CD14-positive monocyte (primary cell): Measurements from ENCODE around the gene CAMTA1. TPM values are rescaled to one million over a fixed set of nuclear protein-coding genes. Genes with fewer than 3 reads are reported as not detected.

Experiments used
- DNase-seq, 3 donors: peaks; one replicate each; pipeline ENCODE4 v3.0.0-alpha.2; 2011 to 2022
- H2AFZ ChIP-seq: 2 replicates; pipeline ENCODE4 v1.6.0; 2012; ENCODE audit warnings: mild to moderate bottlenecking, low read depth, low read length, inconsistent platforms; ENCODE audit not compliant: insufficient read depth, poor library complexity, severe bottlenecking
- H3K27ac ChIP-seq, 2 donors: 1 replicate in 1 of 2; 2 replicates in 1 of 2; pipeline ENCODE4 v1.5.1; 2012 to 2013; ENCODE audit warnings: low read length in 2 of 2, control low read depth in 1 of 2, inconsistent platforms in 1 of 2, low read depth in 1 of 2, mild to moderate bottlenecking in 1 of 2
- H3K27me3 ChIP-seq, 2 donors: one replicate each; pipeline versions ENCODE4 v1.6.0 to v1.6.1; 2011 to 2013; ENCODE audit warnings: low read length in 2 of 2; ENCODE audit not compliant: control insufficient read depth in 2 of 2, insufficient read depth in 2 of 2
- H3K36me3 ChIP-seq, 2 donors: replicated peaks in 1 of 2; 1 replicate in 1 of 2; 2 replicates in 1 of 2; pipeline versions ENCODE4 v1.5.1 to v1.6.1; 2012 to 2013; ENCODE audit warnings: low read length in 2 of 2, control low read depth in 1 of 2, inconsistent platforms in 1 of 2, mild to moderate bottlenecking in 1 of 2; ENCODE audit not compliant: insufficient read depth in 2 of 2, control insufficient read depth in 1 of 2
- H3K4me1 ChIP-seq, 2 donors: 1 replicate in 1 of 2; 2 replicates in 1 of 2; pipeline versions ENCODE4 v1.5.1 to v1.6.1; 2012 to 2013; ENCODE audit warnings: low read length in 2 of 2, control low read depth in 1 of 2, inconsistent platforms in 1 of 2, mild to moderate bottlenecking in 1 of 2, moderate library complexity in 1 of 2; ENCODE audit not compliant: insufficient read depth in 2 of 2, control insufficient read depth in 1 of 2
- H3K4me2 ChIP-seq: replicated peaks from 2 replicates; pipeline ENCODE3; 2012; ENCODE audit warnings: low read length, moderate library complexity, mild to moderate bottlenecking; ENCODE audit not compliant: poor library complexity, severe bottlenecking; ENCODE audit errors: extremely low read depth
- H3K4me3 ChIP-seq, 3 experiments: fragments of 200-600 bp in 1 of 3; sonication (generic) in 1 of 3; replicated peaks in 1 of 3; 1 replicate in 2 of 3; 2 replicates in 1 of 3; pipeline ENCODE4 v1.5.1; 2011 to 2013; ENCODE audit warnings: low read length in 3 of 3, mild to moderate bottlenecking in 3 of 3, control low read depth in 2 of 3, low read depth in 2 of 3, inconsistent platforms in 1 of 3, moderate library complexity in 1 of 3
- H3K79me2 ChIP-seq: 2 replicates; pipeline ENCODE4 v1.6.0; 2012; ENCODE audit warnings: mild to moderate bottlenecking, control low read depth, inconsistent platforms, low read length, moderate library complexity; ENCODE audit not compliant: insufficient read depth
- H3K9ac ChIP-seq: 2 replicates; pipeline ENCODE4 v1.6.0; 2017; ENCODE audit warnings: low read length, mild to moderate bottlenecking; ENCODE audit not compliant: insufficient read depth, poor library complexity, severe bottlenecking
- H3K9me3 ChIP-seq, 2 donors: replicated peaks in 1 of 2; 1 replicate in 1 of 2; 2 replicates in 1 of 2; pipeline versions ENCODE4 v1.5.1 to v1.6.1; 2012 to 2013; ENCODE audit warnings: low read length in 2 of 2, control low read depth in 1 of 2; ENCODE audit not compliant: control insufficient read depth in 1 of 2, insufficient read depth in 1 of 2
- H4K20me1 ChIP-seq: 2 replicates; pipeline ENCODE4 v1.6.0; 2012; ENCODE audit warnings: mild to moderate bottlenecking, low read length, control low read depth, moderate library complexity; ENCODE audit not compliant: insufficient read depth
- H3K27ac Mint-ChIP-seq, 7 donors: one replicate each; pipeline ENCODE4 v1.8.0; 2020; ENCODE audit warnings: mild to moderate bottlenecking in 7 of 7, mixed read lengths in 7 of 7, moderate library complexity in 6 of 7, inconsistent platforms in 2 of 7
- H3K27me3 Mint-ChIP-seq, 3 donors: one replicate each; pipeline ENCODE4 v1.8.0; 2021 to 2022; ENCODE audit warnings: low read depth in 3 of 3, mild to moderate bottlenecking in 3 of 3, mixed read lengths in 3 of 3, moderate library complexity in 3 of 3, inconsistent platforms in 1 of 3
- H3K36me3 Mint-ChIP-seq, 2 donors: one replicate each; pipeline ENCODE4 v1.8.0; 2020; ENCODE audit warnings: mixed read lengths in 2 of 2, inconsistent platforms in 1 of 2, mild to moderate bottlenecking in 1 of 2
- H3K4me1 Mint-ChIP-seq: one replicate; pipeline ENCODE4 v1.8.0; 2020; ENCODE audit warnings: mild to moderate bottlenecking, mixed read lengths
- H3K4me3 Mint-ChIP-seq, 2 donors: one replicate each; pipeline ENCODE4 v1.8.0; 2020; ENCODE audit warnings: mild to moderate bottlenecking in 2 of 2, mixed read lengths in 2 of 2, moderate library complexity in 1 of 2
- H3K9me3 Mint-ChIP-seq, 7 donors: one replicate each; pipeline ENCODE4 v1.8.0; 2020 to 2022; ENCODE audit warnings: mixed read lengths in 7 of 7, mild to moderate bottlenecking in 6 of 7, moderate library complexity in 6 of 7, inconsistent platforms in 2 of 7
- CTCF ChIP-seq: fragments of 200-600 bp; IDR thresholded peaks from one replicate; pipeline ENCODE4 v1.8.0; 2022; ENCODE audit warnings: antibody characterized with exemption, mild to moderate bottlenecking
- whole genome bisulfite sequencing: methylation state at CpG from one replicate; pipeline ENCODE4 v1.1.5; 2013; ENCODE audit warnings: missing lambda C conversion rate; ENCODE audit not compliant: insufficient coverage; 5-methylcytosine and 5-hydroxymethylcytosine counted together
- intact Hi-C, 2 donors: fragments of 100-400 bp; cut with micrococcal nuclease; formaldehyde crosslinking; loops; one replicate each; pipeline versions ENCODE4 v1.15.0 to v1.15.1; 2023
- polyA plus RNA-seq, 3 donors: library from polyadenylated mRNA; depleted of rRNA in 1 of 3; unstranded in 2 of 3; stranded (reverse) in 1 of 3; fragments of 300-500 nt in 2 of 3; fragments of >200 nt in 1 of 3; fragmentation: Illumina TruSeq in 2 of 3; gene quantifications; 1 replicate in 2 of 3; 2 replicates in 1 of 3; pipeline ENCODE4 v1.2.3, GENCODE V29; 2012 to 2021

CAMTA1 gene
- polyA plus RNA-seq, 3 donors = 52.0 to 89.6 (median 78.3) TPM

DNA sequence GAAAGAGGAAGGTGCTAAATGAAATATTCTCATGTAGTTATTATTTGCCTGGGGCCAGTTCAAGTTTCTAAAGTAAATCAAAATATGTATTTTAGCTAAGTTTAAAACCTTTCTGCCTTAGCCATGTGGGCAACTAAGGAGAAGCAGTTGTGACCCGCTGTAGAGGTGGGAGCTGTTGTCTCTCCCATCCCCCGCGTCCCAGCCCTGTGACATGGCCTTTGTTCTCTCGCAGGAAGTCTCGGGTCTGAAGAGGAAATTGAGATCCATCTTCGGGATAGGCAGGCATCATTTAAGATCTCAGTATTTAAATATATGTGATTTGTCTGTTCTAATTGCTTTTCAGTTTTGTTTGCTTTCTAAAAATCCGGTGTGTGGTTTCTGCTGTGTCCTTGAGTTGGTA, 121.5 kb downstream of the CAMTA1 start:
- H3K9me3 ChIP-seq = no peaks in the 10 kb centered on the region
- Mint-ChIP-seq H3K27me3 (peaks cover 4 to 10% (median 6%) of the 10 kb centered on the region in 3 donors), H3K36me3 (no peaks in the 10 kb centered on the region), H3K27ac (no peak overlapping the region), H3K9me3 (peaks cover 0 to 1% (median 0%) of the 10 kb centered on the region in 7 donors), H3K4me1 (peaks cover 4% of the 10 kb centered on the region), H3K4me3 (no peak overlapping the region)
- H4K20me1 ChIP-seq = no peaks in the 10 kb centered on the region
- no peak overlapping the region for H3K9ac ChIP-seq
- H3K27ac ChIP-seq = no peak overlapping the region
- H3K4me1 ChIP-seq = no peaks in the 10 kb centered on the region
- no peaks in the 10 kb centered on the region for H3K27me3 ChIP-seq
- no peak overlapping the region for H2AFZ ChIP-seq
- no peak for DNase-seq
- no peaks in the 10 kb centered on the region for H3K79me2 ChIP-seq
- intact Hi-C loops = no loop called here
- H3K4me3 ChIP-seq = no peak overlapping the region
- WGBS = 43% methylated on average over 6 of the region's 7 CpGs
- no peak overlapping the region for H3K4me2 ChIP-seq
- no peaks in the 10 kb centered on the region for H3K36me3 ChIP-seq
- no peak for TF ChIP-seq CTCF

DNA sequence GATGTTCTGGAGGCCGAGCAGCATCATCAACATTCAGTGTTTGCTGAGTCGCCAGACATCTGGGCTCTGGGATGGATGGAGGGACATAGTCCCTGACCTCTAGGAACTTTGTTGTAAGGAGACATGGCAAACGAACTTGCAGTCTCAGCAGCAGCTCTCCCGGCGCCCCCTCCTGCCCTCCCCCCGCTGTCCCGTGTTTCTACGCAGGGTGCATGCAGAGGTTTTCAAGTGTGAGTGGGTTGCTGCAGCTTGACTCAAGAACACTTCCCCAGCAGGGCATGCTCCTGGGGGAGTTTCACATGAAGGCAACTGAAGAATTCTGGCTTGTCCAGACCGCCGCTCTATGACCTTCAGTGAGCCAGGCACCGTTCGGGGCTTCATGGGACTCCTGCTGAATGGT, 121.9 kb downstream of the CAMTA1 start:
- TF ChIP-seq CTCF = no peak
- Histone ChIP-seq H3K4me1 (no peaks in the 10 kb centered on the region), H3K79me2 (no peaks in the 10 kb centered on the region), H2AFZ (no peak overlapping the region), H3K9me3 (no peaks in the 10 kb centered on the region), H3K27me3 (no peaks in the 10 kb centered on the region), H4K20me1 (no peaks in the 10 kb centered on the region), H3K36me3 (no peaks in the 10 kb centered on the region), H3K27ac (no peak overlapping the region), H3K9ac (no peak overlapping the region), H3K4me3 (no peak overlapping the region), H3K4me2 (no peak overlapping the region)
- Mint-ChIP-seq H3K9me3 (peaks cover 0 to 1% (median 0%) of the 10 kb centered on the region in 7 donors), H3K36me3 (no peaks in the 10 kb centered on the region), H3K4me1 (peaks cover 4% of the 10 kb centered on the region), H3K4me3 (no peak overlapping the region), H3K27ac (no peak overlapping the region), H3K27me3 (peaks cover 4 to 10% (median 6%) of the 10 kb centered on the region in 3 donors)
- no peak for DNase-seq
- WGBS = 88% methylated on average over 11 of the region's 12 CpGs
- intact Hi-C loops = no loop called here
